ENCODE results near the gene NEK11. TPM values are rescaled to one million over a fixed set of nuclear protein-coding genes. Genes with fewer than 3 reads are reported as not detected.

Gene NEK11
- total RNA-seq, 1 experiment from 2014 or later = 2.5 TPM

GRCh38 chr3:131242201-131242600 is 215.5 kb downstream of the NEK11 start:
- no peak overlapping the region for H3K9ac ChIP-seq (ENCODE audit: low read length)
- H4K20me1 ChIP-seq (ENCODE audit: insufficient read depth, low read depth, low read length) = no peaks in the 10 kb centered on the region
- no peaks in the 10 kb centered on the region for H3K36me3 ChIP-seq (ENCODE audit: insufficient read depth, low read length)
- no peak overlapping the region for H3K4me2 ChIP-seq (ENCODE audit: low read depth, low read length, poor library complexity, severe bottlenecking)
- H3K79me2 ChIP-seq (ENCODE audit: low read length) = no peaks in the 10 kb centered on the region
- H3K27me3 ChIP-seq (ENCODE audit: low read length) = no peaks in the 10 kb centered on the region
- H3K9me3 ChIP-seq (ENCODE audit: low read length) = no peaks in the 10 kb centered on the region
- no peaks in the 10 kb centered on the region for H3K9me2 ChIP-seq (replicated peaks; ENCODE audit: insufficient read depth, low read length)
- H3K27ac ChIP-seq (ENCODE audit: low read length) = no peak overlapping the region
- no peaks in the 10 kb centered on the region for H3K4me1 ChIP-seq (ENCODE audit: low read length)
- H2AFZ ChIP-seq (ENCODE audit: low read length) = no peak overlapping the region
- H3K4me3 ChIP-seq (ENCODE audit: low read length) = no peak overlapping the region
- no peak for DNase-seq

DNA sequence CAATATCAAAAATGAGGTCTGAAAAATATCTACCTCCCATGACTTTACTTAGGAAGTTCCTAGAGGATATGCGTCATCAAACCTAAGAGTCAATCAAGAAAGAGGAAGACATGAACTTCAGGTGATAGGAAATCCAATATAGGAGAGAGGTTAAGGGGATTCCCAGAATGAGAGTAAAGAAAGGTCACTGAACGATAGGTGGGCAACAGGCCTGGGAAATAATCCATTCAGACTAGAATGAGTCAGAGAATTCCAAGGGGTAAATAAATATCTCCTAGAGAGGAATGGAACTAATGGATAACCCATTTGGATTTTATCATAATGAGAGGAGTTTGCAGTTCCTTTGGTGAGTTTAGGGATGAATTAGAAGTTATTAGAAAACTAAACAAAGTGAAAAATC is 223.8 kb downstream of the NEK11 start:
- H3K9me3 ChIP-seq (ENCODE audit: low read length) = no peaks in the 10 kb centered on the region
- no peak overlapping the region for H3K27ac ChIP-seq (ENCODE audit: low read length)
- no peaks in the 10 kb centered on the region for H3K4me1 ChIP-seq (ENCODE audit: low read length)

GRCh38 chr3:131260525-131260924 is 233.8 kb downstream of the NEK11 start:
- Histone ChIP-seq H3K4me1 (ENCODE audit: low read length) (no peaks in the 10 kb centered on the region), H3K36me3 (ENCODE audit: insufficient read depth, low read length) (no peaks in the 10 kb centered on the region), H3K27ac (ENCODE audit: low read length) (no peak overlapping the region), H3K27me3 (ENCODE audit: low read length) (no peaks in the 10 kb centered on the region), H3K9me3 (ENCODE audit: low read length) (no peaks in the 10 kb centered on the region), H3K79me2 (ENCODE audit: low read length) (no peaks in the 10 kb centered on the region), H2AFZ (ENCODE audit: low read length) (no peak overlapping the region), H3K4me2 (ENCODE audit: low read depth, low read length, poor library complexity, severe bottlenecking) (no peak overlapping the region), H3K9me2 (replicated peaks; ENCODE audit: insufficient read depth, low read length) (no peaks in the 10 kb centered on the region), H3K9ac (ENCODE audit: low read length) (no peak overlapping the region), H3K4me3 (ENCODE audit: low read length) (no peak overlapping the region), H4K20me1 (ENCODE audit: insufficient read depth, low read depth, low read length) (no peaks in the 10 kb centered on the region)
- no peak for DNase-seq

More for the DNA sequence above, 223.8 kb downstream of the NEK11 start:
- H3K36me3 ChIP-seq (ENCODE audit: insufficient read depth, low read length) = no peaks in the 10 kb centered on the region
- no peak for DNase-seq
- H3K27me3 ChIP-seq (ENCODE audit: low read length) = no peaks in the 10 kb centered on the region
- no peak overlapping the region for H3K4me2 ChIP-seq (ENCODE audit: low read depth, low read length, poor library complexity, severe bottlenecking)
- H3K79me2 ChIP-seq (ENCODE audit: low read length) = no peaks in the 10 kb centered on the region
- H2AFZ ChIP-seq (ENCODE audit: low read length) = no peak overlapping the region
- no peak overlapping the region for H3K9ac ChIP-seq (ENCODE audit: low read length)
- no peaks in the 10 kb centered on the region for H4K20me1 ChIP-seq (ENCODE audit: insufficient read depth, low read depth, low read length)
- no peak overlapping the region for H3K4me3 ChIP-seq (ENCODE audit: low read length)
- H3K9me2 ChIP-seq (replicated peaks; ENCODE audit: insufficient read depth, low read length) = no peaks in the 10 kb centered on the region

GRCh38 chr3:131261104-131261503 is 234.4 kb downstream of the NEK11 start:
- no peaks in the 10 kb centered on the region for H3K79me2 ChIP-seq (ENCODE audit: low read length)
- H3K4me2 ChIP-seq (ENCODE audit: low read depth, low read length, poor library complexity, severe bottlenecking) = no peak overlapping the region
- H3K4me1 ChIP-seq (ENCODE audit: low read length) = no peaks in the 10 kb centered on the region
- H3K36me3 ChIP-seq (ENCODE audit: insufficient read depth, low read length) = no peaks in the 10 kb centered on the region
- no peak overlapping the region for H2AFZ ChIP-seq (ENCODE audit: low read length)
- no peak overlapping the region for H3K4me3 ChIP-seq (ENCODE audit: low read length)
- no peak overlapping the region for H3K27ac ChIP-seq (ENCODE audit: low read length)
- DNase-seq = no peak
- no peaks in the 10 kb centered on the region for H4K20me1 ChIP-seq (ENCODE audit: insufficient read depth, low read depth, low read length)
- no peaks in the 10 kb centered on the region for H3K9me3 ChIP-seq (ENCODE audit: low read length)
- no peaks in the 10 kb centered on the region for H3K27me3 ChIP-seq (ENCODE audit: low read length)
- H3K9ac ChIP-seq (ENCODE audit: low read length) = no peak overlapping the region
- H3K9me2 ChIP-seq (replicated peaks; ENCODE audit: insufficient read depth, low read length) = no peaks in the 10 kb centered on the region

GRCh38 chr3:131275556-131275955 is 248.9 kb downstream of the NEK11 start:
- Histone ChIP-seq H3K4me1 (ENCODE audit: low read length) (no peaks in the 10 kb centered on the region), H4K20me1 (ENCODE audit: insufficient read depth, low read depth, low read length) (no peaks in the 10 kb centered on the region), H3K27me3 (ENCODE audit: low read length) (no peaks in the 10 kb centered on the region), H3K36me3 (ENCODE audit: insufficient read depth, low read length) (no peaks in the 10 kb centered on the region), H3K27ac (ENCODE audit: low read length) (no peak overlapping the region), H3K9ac (ENCODE audit: low read length) (no peak overlapping the region), H3K79me2 (ENCODE audit: low read length) (no peaks in the 10 kb centered on the region), H3K4me3 (ENCODE audit: low read length) (no peak overlapping the region), H2AFZ (ENCODE audit: low read length) (no peak overlapping the region), H3K9me3 (ENCODE audit: low read length) (no peaks in the 10 kb centered on the region), H3K4me2 (ENCODE audit: low read depth, low read length, poor library complexity, severe bottlenecking) (no peak overlapping the region), H3K9me2 (replicated peaks; ENCODE audit: insufficient read depth, low read length) (no peaks in the 10 kb centered on the region)
- DNase-seq = no peak

DNA sequence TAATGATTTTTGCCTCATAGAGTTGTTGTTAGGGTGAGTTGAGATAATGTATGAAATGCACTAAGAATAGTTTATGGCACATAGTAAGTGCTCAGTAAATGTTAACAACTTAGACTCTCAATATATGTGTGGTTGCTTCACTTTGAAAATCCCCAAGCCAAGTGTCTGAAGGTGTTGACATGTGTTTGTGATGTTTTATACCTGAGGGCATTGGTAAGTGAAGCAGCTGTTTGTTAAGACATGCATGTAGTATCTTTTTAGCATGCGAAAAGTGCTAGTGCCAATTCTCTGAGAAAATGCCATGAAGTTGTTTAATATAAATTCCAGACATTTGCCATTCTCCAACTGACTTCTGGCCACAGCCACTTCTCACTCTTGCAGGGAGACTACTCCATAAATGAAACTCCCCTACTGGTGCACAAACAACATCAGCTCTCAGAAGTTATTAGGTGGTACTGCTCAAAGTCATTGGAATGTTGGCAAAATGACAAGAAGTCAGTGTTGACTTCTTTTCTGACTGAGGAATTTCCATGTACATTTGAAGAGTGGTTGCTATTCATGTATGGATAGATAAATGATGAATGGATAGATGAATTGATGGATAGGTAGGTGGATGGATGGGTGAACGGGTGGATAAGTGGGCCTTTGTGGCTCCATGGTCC is 251.3 kb downstream of the NEK11 start:
- Histone ChIP-seq H3K4me2 (ENCODE audit: low read depth, low read length, poor library complexity, severe bottlenecking) (no peak overlapping the region), H3K4me3 (ENCODE audit: low read length) (no peak overlapping the region), H3K36me3 (ENCODE audit: insufficient read depth, low read length) (no peaks in the 10 kb centered on the region), H3K9ac (ENCODE audit: low read length) (no peak overlapping the region), H2AFZ (ENCODE audit: low read length) (no peak overlapping the region), H3K27ac (ENCODE audit: low read length) (no peak overlapping the region), H3K79me2 (ENCODE audit: low read length) (no peaks in the 10 kb centered on the region), H3K9me3 (ENCODE audit: low read length) (no peaks in the 10 kb centered on the region), H3K4me1 (ENCODE audit: low read length) (no peaks in the 10 kb centered on the region), H4K20me1 (ENCODE audit: insufficient read depth, low read depth, low read length) (no peaks in the 10 kb centered on the region), H3K9me2 (replicated peaks; ENCODE audit: insufficient read depth, low read length) (no peaks in the 10 kb centered on the region), H3K27me3 (ENCODE audit: low read length) (no peaks in the 10 kb centered on the region)
- DNase-seq = no peak

DNA sequence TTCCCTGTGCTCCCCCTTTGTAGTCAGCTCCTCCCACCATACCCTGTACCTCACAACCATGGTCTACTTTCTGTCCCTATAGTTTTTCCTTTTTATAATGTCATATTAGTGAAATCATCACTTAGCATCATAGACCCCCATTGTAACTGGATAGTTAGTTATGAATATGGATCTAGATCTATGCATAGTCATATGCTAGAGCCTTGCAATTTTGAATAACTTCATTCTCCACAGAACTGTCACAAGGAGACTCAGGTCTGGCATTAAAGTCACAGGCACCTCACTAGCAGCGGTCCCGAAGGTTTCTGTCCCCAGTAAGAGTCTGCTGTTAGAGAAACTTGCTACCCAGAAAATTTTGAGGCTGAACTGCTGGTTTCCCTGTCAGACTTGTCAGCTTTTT is 252.9 kb downstream of the NEK11 start:
- Histone ChIP-seq H3K9me2 (replicated peaks; ENCODE audit: insufficient read depth, low read length) (no peaks in the 10 kb centered on the region), H3K27ac (ENCODE audit: low read length) (no peak overlapping the region), H3K27me3 (ENCODE audit: low read length) (no peaks in the 10 kb centered on the region), H3K36me3 (ENCODE audit: insufficient read depth, low read length) (no peaks in the 10 kb centered on the region), H2AFZ (ENCODE audit: low read length) (no peak overlapping the region), H3K79me2 (ENCODE audit: low read length) (no peaks in the 10 kb centered on the region), H3K4me1 (ENCODE audit: low read length) (no peaks in the 10 kb centered on the region), H3K4me2 (ENCODE audit: low read depth, low read length, poor library complexity, severe bottlenecking) (no peak overlapping the region), H3K9me3 (ENCODE audit: low read length) (no peaks in the 10 kb centered on the region), H4K20me1 (ENCODE audit: insufficient read depth, low read depth, low read length) (no peaks in the 10 kb centered on the region), H3K9ac (ENCODE audit: low read length) (no peak overlapping the region), H3K4me3 (ENCODE audit: low read length) (no peak overlapping the region)
- DNase-seq = no peak

DNA sequence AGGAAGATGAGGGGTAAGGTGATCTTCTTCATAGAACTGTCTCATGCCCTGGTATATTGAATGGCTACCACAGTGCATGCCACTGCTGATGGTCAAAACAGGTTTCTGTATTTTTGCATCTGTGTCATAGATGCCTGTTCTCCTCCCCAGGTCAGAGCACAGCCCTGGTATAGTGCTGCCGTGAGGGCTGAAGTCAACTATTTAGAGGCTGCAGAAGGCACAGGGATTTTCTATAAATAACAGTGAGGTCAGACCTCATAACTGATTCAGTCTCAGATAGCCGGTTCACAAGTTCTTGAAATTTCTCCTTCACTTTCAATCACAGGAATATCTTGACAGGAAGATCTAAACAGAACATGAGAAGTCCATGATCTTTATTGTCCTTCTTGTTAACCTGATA is 255.7 kb downstream of the NEK11 start:
- Histone ChIP-seq H3K4me3 (ENCODE audit: low read length) (no peak overlapping the region), H3K9ac (ENCODE audit: low read length) (no peak overlapping the region), H3K4me1 (ENCODE audit: low read length) (no peaks in the 10 kb centered on the region), H3K4me2 (ENCODE audit: low read depth, low read length, poor library complexity, severe bottlenecking) (no peak overlapping the region), H3K27me3 (ENCODE audit: low read length) (no peaks in the 10 kb centered on the region), H3K9me3 (ENCODE audit: low read length) (no peaks in the 10 kb centered on the region), H2AFZ (ENCODE audit: low read length) (no peak overlapping the region), H3K27ac (ENCODE audit: low read length) (no peak overlapping the region), H3K79me2 (ENCODE audit: low read length) (no peaks in the 10 kb centered on the region), H3K9me2 (replicated peaks; ENCODE audit: insufficient read depth, low read length) (no peaks in the 10 kb centered on the region), H4K20me1 (ENCODE audit: insufficient read depth, low read depth, low read length) (no peaks in the 10 kb centered on the region), H3K36me3 (ENCODE audit: insufficient read depth, low read length) (no peaks in the 10 kb centered on the region)
- DNase-seq = no peak
